DND-41 (cell line): Measurements from ENCODE around the gene TSPOAP1.

Experiments used
- CTCF ChIP-seq: IDR thresholded peaks from 2 replicates; pipeline ENCODE4 v1.5.1; 2012; ENCODE audit warnings: borderline replicate concordance, low read length, moderate library complexity, mild to moderate bottlenecking; ENCODE audit not compliant: poor library complexity, severe bottlenecking; ENCODE audit errors: extremely low read depth
- EZH2 ChIP-seq: IDR thresholded peaks from 3 replicates; pipeline ENCODE4 v1.6.1; 2012; ENCODE audit warnings: borderline replicate concordance, low read depth, mild to moderate bottlenecking, moderate library complexity, low read length, inconsistent platforms; ENCODE audit not compliant: severe bottlenecking

GRCh38 chr17:58337210-58337599, 8.6 kb upstream of the TSPOAP1 start:
- TF ChIP-seq CTCF = no peak
- no peak for TF ChIP-seq EZH2
